ENCODE data around the gene MRGPRX2. TPM values are rescaled to one million over a fixed set of nuclear protein-coding genes. Genes with fewer than 3 reads are reported as not detected.
A peak's percentile ranks its signal among the peaks of the same experiment; 100 is the strongest.

Gene MRGPRX2
- total and polyA plus RNA-seq, 5 donors = not detected

- DNase-seq = peak in 1 of 3 donors; percentile 26
- ATAC-seq = no peak
- H3K4me1 ChIP-seq (ENCODE audit: control insufficient read depth, insufficient read depth, low read length) = no peaks in the 10 kb centered on the region
- 76% methylated on average over 3 of the region's 3 CpGs for whole genome bisulfite sequencing
- no peak overlapping the region for H3K27ac ChIP-seq (ENCODE audit: low read length)
- no peak overlapping the region for H3K4me3 ChIP-seq (ENCODE audit: low read length)
- intact Hi-C loops (cut with DNase I) = loop anchor here (5.0 to 10.0 kb wide), 5 partner anchors 79 to 479 kb away; no protein-coding TSS in a partner anchor
- H3K27me3 ChIP-seq (ENCODE audit: control insufficient read depth, insufficient read depth) = no peaks in the 10 kb centered on the region
- H3K9me3 ChIP-seq (ENCODE audit: control insufficient read depth, low read length) = no peaks in the 10 kb centered on the region
Measured at GRCh38 chr11:19075636-19076035, 15.1 kb upstream of the MRGPRX2 start.

GRCh38 chr11:19073454-19074415 is 13.2 kb upstream of the MRGPRX2 start:
- H3K9me3 ChIP-seq (ENCODE audit: control insufficient read depth, low read length) = no peaks in the 10 kb centered on the region
- no peaks in the 10 kb centered on the region for H3K4me1 ChIP-seq (ENCODE audit: control insufficient read depth, insufficient read depth, low read length)
- H3K4me3 ChIP-seq (ENCODE audit: low read length) = no peak overlapping the region
- no peak for ATAC-seq
- no peak for DNase-seq
- no peaks in the 10 kb centered on the region for H3K27me3 ChIP-seq (ENCODE audit: control insufficient read depth, insufficient read depth)
- WGBS = 66% methylated on average over 10 of the region's 10 CpGs
- intact Hi-C loops (cut with DNase I) = loop anchor here in 3 of 4 donors (5.0 to 10.0 kb wide), 5 partner anchors 81 to 481 kb away; no protein-coding TSS in a partner anchor
- no peak overlapping the region for H3K27ac ChIP-seq (ENCODE audit: low read length)

GRCh38 chr11:19072464-19072863 is 11.9 kb upstream of the MRGPRX2 start:
- Histone ChIP-seq H3K9me3 (ENCODE audit: control insufficient read depth, low read length) (no peaks in the 10 kb centered on the region), H3K27me3 (ENCODE audit: control insufficient read depth, insufficient read depth) (no peaks in the 10 kb centered on the region), H3K27ac (ENCODE audit: low read length) (no peak overlapping the region), H3K4me1 (ENCODE audit: control insufficient read depth, insufficient read depth, low read length) (no peaks in the 10 kb centered on the region), H3K4me3 (ENCODE audit: low read length) (no peak overlapping the region)
- WGBS = 88% methylated on average over 5 of the region's 5 CpGs
- DNase-seq (peak in 1 of 3 donors; percentile 24), ATAC-seq (peak in 1 of 2 donors; percentile 51)
- intact Hi-C loops (cut with DNase I) = loop anchor here in 3 of 4 donors (5.0 to 10.0 kb wide), 5 partner anchors 82 to 482 kb away; no protein-coding TSS in a partner anchor

- intact Hi-C loops (cut with DNase I) = loop anchor here in 3 of 4 donors (2.0 to 10.0 kb wide), 6 partner anchors 84 to 484 kb away; no protein-coding TSS in a partner anchor
- WGBS = 4% methylated on average over 11 of the region's 11 CpGs
- Histone ChIP-seq H3K4me1 (ENCODE audit: control insufficient read depth, insufficient read depth, low read length) (no peaks in the 10 kb centered on the region), H3K4me3 (ENCODE audit: low read length) (no peak overlapping the region), H3K9me3 (ENCODE audit: control insufficient read depth, low read length) (no peaks in the 10 kb centered on the region), H3K27me3 (ENCODE audit: control insufficient read depth, insufficient read depth) (no peaks in the 10 kb centered on the region), H3K27ac (ENCODE audit: low read length) (no peak overlapping the region)
- peak; percentile 90 to 94 for ATAC-seq
- DNase-seq = peak; percentile 70 to 87 (median 83)
Measured at GRCh38 chr11:19071255-19071654, 10.7 kb upstream of the MRGPRX2 start.

- no peak for ATAC-seq
- WGBS = 26% methylated on average over 5 of the region's 5 CpGs
- Histone ChIP-seq H3K4me1 (ENCODE audit: control insufficient read depth, insufficient read depth, low read length) (no peaks in the 10 kb centered on the region), H3K9me3 (ENCODE audit: control insufficient read depth, low read length) (no peaks in the 10 kb centered on the region), H3K27ac (ENCODE audit: low read length) (no peak overlapping the region), H3K27me3 (ENCODE audit: control insufficient read depth, insufficient read depth) (no peaks in the 10 kb centered on the region), H3K4me3 (ENCODE audit: low read length) (no peak overlapping the region)
- no peak for DNase-seq
- intact Hi-C loops (cut with DNase I) = no loop called here
Measured at GRCh38 chr11:19059833-19060232, 684 bp downstream of the MRGPRX2 start.

GRCh38 chr11:19055905-19056304 is 4.6 kb downstream of the MRGPRX2 start:
- WGBS = 86% methylated on average over 17 of the region's 17 CpGs
- DNase-seq (no peak), ATAC-seq (no peak)
- H3K27me3 ChIP-seq (ENCODE audit: control insufficient read depth, insufficient read depth) = no peaks in the 10 kb centered on the region
- no peak overlapping the region for H3K27ac ChIP-seq (ENCODE audit: low read length)
- no peak overlapping the region for H3K4me3 ChIP-seq (ENCODE audit: low read length)
- H3K4me1 ChIP-seq (ENCODE audit: control insufficient read depth, insufficient read depth, low read length) = no peaks in the 10 kb centered on the region
- no peaks in the 10 kb centered on the region for H3K9me3 ChIP-seq (ENCODE audit: control insufficient read depth, low read length)
- intact Hi-C loops (cut with DNase I) = no loop called here

- no peak for DNase-seq
- no peaks in the 10 kb centered on the region for H3K9me3 ChIP-seq (ENCODE audit: control insufficient read depth, low read length)
- intact Hi-C loops (cut with DNase I) = no loop called here
- H3K4me1 ChIP-seq (ENCODE audit: control insufficient read depth, insufficient read depth, low read length) = no peaks in the 10 kb centered on the region
- H3K27me3 ChIP-seq (ENCODE audit: control insufficient read depth, insufficient read depth) = no peaks in the 10 kb centered on the region
- no peak overlapping the region for H3K4me3 ChIP-seq (ENCODE audit: low read length)
- 91% methylated on average over 3 of the region's 3 CpGs for WGBS
- ATAC-seq = no peak
- H3K27ac ChIP-seq (ENCODE audit: low read length) = no peak overlapping the region
Measured at GRCh38 chr11:19055016-19055415, 5.5 kb downstream of the MRGPRX2 start.

- H3K27me3 ChIP-seq (ENCODE audit: control insufficient read depth, insufficient read depth) = no peaks in the 10 kb centered on the region
- intact Hi-C loops (cut with DNase I) = no loop called here
- H3K27ac ChIP-seq (ENCODE audit: low read length) = no peak overlapping the region
- DNase-seq = no peak
- ATAC-seq = no peak
- H3K4me3 ChIP-seq (ENCODE audit: low read length) = no peak overlapping the region
- no peaks in the 10 kb centered on the region for H3K4me1 ChIP-seq (ENCODE audit: control insufficient read depth, insufficient read depth, low read length)
- 70% methylated on average over 1 of the region's 1 CpG for WGBS
- H3K9me3 ChIP-seq (ENCODE audit: control insufficient read depth, low read length) = no peaks in the 10 kb centered on the region
Measured at GRCh38 chr11:19053909-19054308, 6.6 kb downstream of the MRGPRX2 start.

GRCh38 chr11:19050281-19050680 is 10.2 kb downstream of the MRGPRX2 start:
- WGBS = 65% methylated on average over 2 of the region's 2 CpGs
- Histone ChIP-seq H3K27ac (ENCODE audit: low read length) (no peak overlapping the region), H3K27me3 (ENCODE audit: control insufficient read depth, insufficient read depth) (no peaks in the 10 kb centered on the region), H3K9me3 (ENCODE audit: control insufficient read depth, low read length) (no peaks in the 10 kb centered on the region), H3K4me1 (ENCODE audit: control insufficient read depth, insufficient read depth, low read length) (no peaks in the 10 kb centered on the region), H3K4me3 (ENCODE audit: low read length) (no peak overlapping the region)
- intact Hi-C loops (cut with DNase I) = no loop called here
- DNase-seq (no peak), ATAC-seq (no peak)

- Histone ChIP-seq H3K27me3 (ENCODE audit: control insufficient read depth, insufficient read depth) (no peaks in the 10 kb centered on the region), H3K4me1 (ENCODE audit: control insufficient read depth, insufficient read depth, low read length) (no peaks in the 10 kb centered on the region), H3K9me3 (ENCODE audit: control insufficient read depth, low read length) (no peaks in the 10 kb centered on the region), H3K4me3 (ENCODE audit: low read length) (no peak overlapping the region), H3K27ac (ENCODE audit: low read length) (no peak overlapping the region)
- no peak for ATAC-seq
- DNase-seq = no peak
- 44% methylated on average over 1 of the region's 1 CpG for WGBS
- intact Hi-C loops (cut with DNase I) = no loop called here
Measured at GRCh38 chr11:19049351-19049750, 11.2 kb downstream of the MRGPRX2 start.

GRCh38 chr11:19040051-19040450 is 20.5 kb downstream of the MRGPRX2 start:
- no peaks in the 10 kb centered on the region for H3K4me1 ChIP-seq (ENCODE audit: control insufficient read depth, insufficient read depth, low read length)
- DNase-seq (no peak), ATAC-seq (no peak)
- no peak overlapping the region for H3K27ac ChIP-seq (ENCODE audit: low read length)
- H3K4me3 ChIP-seq (ENCODE audit: low read length) = no peak overlapping the region
- no peaks in the 10 kb centered on the region for H3K27me3 ChIP-seq (ENCODE audit: control insufficient read depth, insufficient read depth)
- 84% methylated on average over 10 of the region's 10 CpGs for WGBS
- H3K9me3 ChIP-seq (ENCODE audit: control insufficient read depth, low read length) = peaks cover 2% of the 10 kb centered on the region
- intact Hi-C loops (cut with DNase I) = no loop called here
